ENCODE results near the gene LARGE1. TPM values are rescaled to one million over a fixed set of nuclear protein-coding genes. Genes with fewer than 3 reads are reported as not detected.

LARGE1 gene
- total and polyA plus RNA-seq, 2 donors (not counting 1 experiment from before 2014, with no cell fraction given) = 14.1 to 19.2 TPM

DNA sequence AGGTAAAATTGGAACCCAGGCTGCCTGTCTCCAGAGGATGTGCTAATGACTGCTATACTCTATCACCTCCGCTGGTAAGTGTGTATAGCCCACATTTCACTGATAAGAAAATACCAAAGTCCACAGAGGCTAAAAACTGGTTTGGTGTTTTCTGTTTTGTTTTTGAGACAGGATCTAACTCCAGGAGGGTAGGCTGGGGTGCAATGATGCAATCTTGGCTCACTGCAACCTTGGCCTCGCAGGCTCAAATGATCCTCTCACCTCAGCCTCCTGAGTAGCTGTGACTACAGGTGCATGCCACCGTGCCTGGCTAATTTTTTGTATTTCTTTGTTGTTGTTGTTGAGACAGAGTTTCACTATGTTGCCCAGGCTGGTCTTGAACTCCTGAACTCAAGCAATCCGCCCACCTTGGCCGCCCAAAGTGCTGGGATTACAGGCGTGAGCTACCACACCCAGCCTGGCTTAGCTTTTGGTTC, 409.8 kb downstream of the LARGE1 start:
- no peak for TF ChIP-seq EZH2 (IDR thresholded peaks at IDR 0.05; ENCODE audit: low read length, missing control alignments)
- no peak overlapping the region for H3K4me3 ChIP-seq (replicated peaks in 1 of 4; ENCODE audit: control extremely low read depth in 1 of 4, insufficient read depth in 1 of 4, low read depth in 3 of 4, low read length in 4 of 4)
- no peaks in the 10 kb centered on the region for H4K20me1 ChIP-seq (ENCODE audit: control insufficient read depth, extremely low read depth, insufficient read depth, low read length)
- no peak for DNase-seq (ENCODE audit: low read depth in 2 of 2)
- H3K4me1 ChIP-seq (ENCODE audit: control insufficient read depth, extremely low read depth, insufficient read depth, low read length) = no peaks in the 10 kb centered on the region
- H3K36me3 ChIP-seq (ENCODE audit: control insufficient read depth, insufficient read depth, low read length) = no peaks in the 10 kb centered on the region
- no peaks in the 10 kb centered on the region for H3K27me3 ChIP-seq (ENCODE audit: control insufficient read depth, insufficient read depth, low read length)
- H3K4me2 ChIP-seq (ENCODE audit: extremely low read depth, insufficient read depth, low read length) = no peak overlapping the region
- no peaks in the 10 kb centered on the region for H3K9me3 ChIP-seq (ENCODE audit: control insufficient read depth, insufficient read depth, low read depth, low read length)
- H2AFZ ChIP-seq (ENCODE audit: low read length) = no peak overlapping the region
- no peak overlapping the region for H3K9ac ChIP-seq (ENCODE audit: insufficient read depth, low read length)
- H3K27ac ChIP-seq (ENCODE audit: insufficient read depth, low read length) = no peak overlapping the region
- no peaks in the 10 kb centered on the region for H3K79me2 ChIP-seq (ENCODE audit: control insufficient read depth, insufficient read depth, low read length)

DNA sequence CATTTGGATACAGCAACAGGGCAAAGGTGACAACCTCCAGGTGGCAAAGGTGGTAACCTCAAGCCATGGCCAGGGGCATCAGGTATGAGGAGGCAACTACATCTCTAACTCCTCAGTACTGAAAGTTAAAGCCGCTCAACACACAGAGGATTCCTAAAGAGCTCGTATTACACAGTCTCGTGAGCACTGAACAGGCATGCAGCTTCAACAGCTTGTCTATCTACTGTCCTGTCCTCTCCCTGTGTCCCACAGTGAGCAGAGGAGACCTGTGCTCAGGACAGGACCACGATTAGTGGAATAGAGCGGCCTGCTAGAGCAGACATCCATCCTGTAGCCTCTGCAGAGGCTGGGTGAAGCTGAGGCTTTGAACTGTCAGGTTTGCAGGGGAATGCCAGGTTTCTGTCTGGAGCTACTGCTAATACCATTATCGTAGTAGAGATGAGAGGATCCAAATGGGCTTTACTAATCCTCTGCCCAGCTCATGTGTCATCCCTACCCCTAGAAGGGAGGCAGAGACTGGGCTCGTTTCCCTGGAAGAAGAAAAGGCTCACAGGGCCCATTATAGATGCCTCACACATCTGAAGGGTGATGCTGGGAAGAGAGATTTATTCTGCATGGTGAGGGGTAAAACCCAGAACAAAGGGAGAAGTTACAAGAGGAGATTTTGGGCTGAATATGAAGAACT, 415.2 kb downstream of the LARGE1 start:
- H3K9ac ChIP-seq (ENCODE audit: insufficient read depth, low read length) = no peak overlapping the region
- H4K20me1 ChIP-seq (ENCODE audit: control insufficient read depth, extremely low read depth, insufficient read depth, low read length) = no peaks in the 10 kb centered on the region
- H3K36me3 ChIP-seq (ENCODE audit: control insufficient read depth, insufficient read depth, low read length) = no peaks in the 10 kb centered on the region
- no peak overlapping the region for H3K4me2 ChIP-seq (ENCODE audit: extremely low read depth, insufficient read depth, low read length)
- TF ChIP-seq EZH2 (IDR thresholded peaks at IDR 0.05; ENCODE audit: low read length, missing control alignments) (no peak), CTCF (conservative IDR thresholded peaks at IDR 0.05 in 1 of 2, IDR thresholded peaks at IDR 0.05 in 1 of 2; ENCODE audit: low read depth in 1 of 2, low read length in 2 of 2) (no peak)
- no peak overlapping the region for H2AFZ ChIP-seq (ENCODE audit: low read length)
- H3K79me2 ChIP-seq (ENCODE audit: control insufficient read depth, insufficient read depth, low read length) = no peaks in the 10 kb centered on the region
- DNase-seq (ENCODE audit: low read depth in 2 of 2) = no peak
- H3K27ac ChIP-seq (ENCODE audit: insufficient read depth, low read length) = no peak overlapping the region
- no peaks in the 10 kb centered on the region for H3K9me3 ChIP-seq (ENCODE audit: control insufficient read depth, insufficient read depth, low read depth, low read length)
- no peaks in the 10 kb centered on the region for H3K27me3 ChIP-seq (ENCODE audit: control insufficient read depth, insufficient read depth, low read length)
- H3K4me3 ChIP-seq (replicated peaks in 1 of 4; ENCODE audit: control extremely low read depth in 1 of 4, insufficient read depth in 1 of 4, low read depth in 3 of 4, low read length in 4 of 4) = no peak overlapping the region
- no peaks in the 10 kb centered on the region for H3K4me1 ChIP-seq (ENCODE audit: control insufficient read depth, extremely low read depth, insufficient read depth, low read length)

DNA sequence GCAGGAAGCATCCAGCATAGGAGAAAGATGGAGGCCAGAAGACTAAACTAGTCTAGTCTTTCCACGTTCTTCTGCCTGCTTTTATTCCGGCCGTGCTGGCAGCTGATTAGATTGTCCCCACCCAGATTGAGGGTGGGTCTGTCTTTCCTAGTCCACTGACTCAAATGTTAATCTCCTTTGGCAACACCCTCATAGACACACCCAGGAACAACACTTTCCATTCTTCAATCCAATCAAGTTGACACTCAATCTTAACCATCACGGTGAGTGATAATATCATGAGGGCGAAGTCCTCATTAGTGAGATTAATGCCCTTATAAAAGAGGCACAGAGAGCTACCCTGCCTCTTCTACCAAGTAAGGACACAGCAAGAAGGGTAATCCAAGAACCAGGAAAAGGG, 424.2 kb downstream of the LARGE1 start:
- H3K9ac ChIP-seq (ENCODE audit: insufficient read depth, low read length) = no peak overlapping the region
- no peak overlapping the region for H3K27ac ChIP-seq (ENCODE audit: insufficient read depth, low read length)
- H3K9me3 ChIP-seq (ENCODE audit: control insufficient read depth, insufficient read depth, low read depth, low read length) = no peaks in the 10 kb centered on the region
- no peak overlapping the region for H3K4me2 ChIP-seq (ENCODE audit: extremely low read depth, insufficient read depth, low read length)
- no peaks in the 10 kb centered on the region for H4K20me1 ChIP-seq (ENCODE audit: control insufficient read depth, extremely low read depth, insufficient read depth, low read length)
- H3K4me1 ChIP-seq (ENCODE audit: control insufficient read depth, extremely low read depth, insufficient read depth, low read length) = no peaks in the 10 kb centered on the region
- H3K27me3 ChIP-seq (ENCODE audit: control insufficient read depth, insufficient read depth, low read length) = no peaks in the 10 kb centered on the region
- H3K4me3 ChIP-seq (replicated peaks in 1 of 4; ENCODE audit: control extremely low read depth in 1 of 4, insufficient read depth in 1 of 4, low read depth in 3 of 4, low read length in 4 of 4) = no peak overlapping the region
- no peak for DNase-seq (ENCODE audit: low read depth in 2 of 2)
- no peaks in the 10 kb centered on the region for H3K36me3 ChIP-seq (ENCODE audit: control insufficient read depth, insufficient read depth, low read length)
- TF ChIP-seq EZH2 (IDR thresholded peaks at IDR 0.05; ENCODE audit: low read length, missing control alignments) = no peak
- no peak for TF ChIP-seq CTCF (conservative IDR thresholded peaks at IDR 0.05 in 1 of 2, IDR thresholded peaks at IDR 0.05 in 1 of 2; ENCODE audit: low read depth in 1 of 2, low read length in 2 of 2)
- H3K79me2 ChIP-seq (ENCODE audit: control insufficient read depth, insufficient read depth, low read length) = no peaks in the 10 kb centered on the region
- H2AFZ ChIP-seq (ENCODE audit: low read length) = no peak overlapping the region

Measured in fibroblast of lung (primary cell).